ENCODE data around the gene ETS2.

- TF ChIP-seq POLR2A (IDR thresholded peaks at IDR 0.05): no peak
- TF ChIP-seq, protein P1, sequence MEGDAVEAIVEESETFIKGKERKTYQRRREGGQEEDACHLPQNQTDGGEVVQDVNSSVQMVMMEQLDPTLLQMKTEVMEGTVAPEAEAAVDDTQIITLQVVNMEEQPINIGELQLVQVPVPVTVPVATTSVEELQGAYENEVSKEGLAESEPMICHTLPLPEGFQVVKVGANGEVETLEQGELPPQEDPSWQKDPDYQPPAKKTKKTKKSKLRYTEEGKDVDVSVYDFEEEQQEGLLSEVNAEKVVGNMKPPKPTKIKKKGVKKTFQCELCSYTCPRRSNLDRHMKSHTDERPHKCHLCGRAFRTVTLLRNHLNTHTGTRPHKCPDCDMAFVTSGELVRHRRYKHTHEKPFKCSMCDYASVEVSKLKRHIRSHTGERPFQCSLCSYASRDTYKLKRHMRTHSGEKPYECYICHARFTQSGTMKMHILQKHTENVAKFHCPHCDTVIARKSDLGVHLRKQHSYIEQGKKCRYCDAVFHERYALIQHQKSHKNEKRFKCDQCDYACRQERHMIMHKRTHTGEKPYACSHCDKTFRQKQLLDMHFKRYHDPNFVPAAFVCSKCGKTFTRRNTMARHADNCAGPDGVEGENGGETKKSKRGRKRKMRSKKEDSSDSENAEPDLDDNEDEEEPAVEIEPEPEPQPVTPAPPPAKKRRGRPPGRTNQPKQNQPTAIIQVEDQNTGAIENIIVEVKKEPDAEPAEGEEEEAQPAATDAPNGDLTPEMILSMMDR (IDR thresholded peaks at IDR 0.05): no peak
- no peak for TF ChIP-seq POLR2AphosphoS5 (IDR thresholded peaks at IDR 0.05)
- TF ChIP-seq EP300 (IDR thresholded peaks at IDR 0.05): no peak
These were observed 47.0 kb downstream of the ETS2 start for GRCh38 chr21:38852708-38853107.
